NB4 (cell line): ENCODE results near the gene RBMS3.

Experiments
- DNase-seq: peaks from one replicate; pipeline ENCODE4 v3.0.0; 2010; ENCODE audit warnings: low read depth
- H3K4me3 ChIP-seq: one replicate; pipeline ENCODE4 v1.5.1; 2011; ENCODE audit warnings: mild to moderate bottlenecking, low read depth, low read length, moderate library complexity
- CTCF ChIP-seq: IDR thresholded peaks from one replicate; pipeline ENCODE4 v1.5.1; 2012; ENCODE audit warnings: low read depth, low read length
- MAX ChIP-seq: IDR thresholded peaks from 2 replicates; pipeline ENCODE4 v1.6.1; 2011; ENCODE audit warnings: low read depth, low read length
- MYC ChIP-seq: IDR thresholded peaks from 2 replicates; pipeline ENCODE4 v1.6.1; 2011; ENCODE audit warnings: low read depth, low read length
- POLR2A ChIP-seq: IDR thresholded peaks from 2 replicates; pipeline ENCODE4 v1.6.1; 2011; ENCODE audit warnings: mild to moderate bottlenecking; ENCODE audit not compliant: insufficient read length; ENCODE audit errors: extremely low read depth

Gene RBMS3

GRCh38 chr3:29525254-29525881 is 244.5 kb downstream of the RBMS3 start:
- no peak for DNase-seq
- H3K4me3 ChIP-seq = no peak overlapping the region
- TF ChIP-seq POLR2A = no peak
- TF ChIP-seq CTCF = no peak
- no peak for TF ChIP-seq MYC
- TF ChIP-seq MAX = no peak

- DNase-seq = no peak
- no peak overlapping the region for H3K4me3 ChIP-seq
- no peak for TF ChIP-seq MYC
- TF ChIP-seq CTCF = no peak
- no peak for TF ChIP-seq MAX
- no peak for TF ChIP-seq POLR2A
Measured at GRCh38 chr3:29527246-29527645, 246.4 kb downstream of the RBMS3 start.

GRCh38 chr3:29531644-29532043 is 250.8 kb downstream of the RBMS3 start:
- H3K4me3 ChIP-seq = no peak overlapping the region
- DNase-seq = no peak

GRCh38 chr3:29532473-29532872 is 251.6 kb downstream of the RBMS3 start:
- TF ChIP-seq MYC (no peak), POLR2A (no peak), CTCF (no peak), MAX (no peak)
- no peak for DNase-seq
- no peak overlapping the region for H3K4me3 ChIP-seq

More at GRCh38 chr3:29531644-29532043, 250.8 kb downstream of the RBMS3 start:
- no peak for TF ChIP-seq POLR2A
- no peak for TF ChIP-seq CTCF
- TF ChIP-seq MYC = no peak
- no peak for TF ChIP-seq MAX

- no peak overlapping the region for H3K4me3 ChIP-seq
- no peak for DNase-seq
- TF ChIP-seq MAX (no peak), MYC (no peak), CTCF (no peak), POLR2A (no peak)
Measured at GRCh38 chr3:29534006-29534405, 253.1 kb downstream of the RBMS3 start.
